PC-3 (cell line): ENCODE measurements around the gene LAIR1. TPM values are rescaled to one million over a fixed set of nuclear protein-coding genes. Genes with fewer than 3 reads are reported as not detected.
"Not testable (repeated sequence)": the region's sequence is repeated elsewhere in the genome, so short reads cannot be mapped to it uniquely, and the experiment has no call there.

Experiments used
- ATAC-seq: fragments of 200-7000 bp; cut with Tn5 transposase; 2 replicates; pipeline ENCODE4 v1.9.1; 2020; ENCODE audit warnings: mild to moderate bottlenecking, moderate library complexity
- BruUV-seq: library from RNA; stranded (reverse); fragments of 400-500 nt; replicated peaks from 2 replicates; lab custom pipeline; 2021; lab: Mats Ljungman, UMichigan
- CTCF ChIA-PET: fragments of 300-600 bp; sonication (Branson Sonifier 250); formaldehyde crosslinking; loops from one replicate; lab custom pipeline; 2022; ENCODE audit warnings: antibody characterized with exemption; lab: Charles Lee
- POLR2A ChIA-PET: fragments of 300-600 bp; sonication (Branson Sonifier 250); formaldehyde crosslinking; loops from one replicate; lab custom pipeline; 2022; ENCODE audit warnings: antibody characterized with exemption; ENCODE audit not compliant: unreplicated experiment; lab: Charles Lee
- DNase-seq: peaks from one replicate; pipeline ENCODE4 v3.0.0-alpha.2; 2015
- H2AFZ ChIP-seq: fragments of 300-600 bp; sonication (generic); 2 replicates; pipeline ENCODE4 v1.6.0; 2016; ENCODE audit warnings: antibody characterized with exemption, low read length
- H3F3A ChIP-seq: fragments of 300-600 bp; sonication (generic); one replicate; pipeline ENCODE4 v1.6.0; 2017; ENCODE audit warnings: antibody characterized with exemption, low read length, control low read depth, mild to moderate bottlenecking; ENCODE audit not compliant: unreplicated experiment
- H3K27ac ChIP-seq: fragments of 300-600 bp; sonication (generic); 2 replicates; pipeline ENCODE4 v1.5.1; 2016; ENCODE audit warnings: mild to moderate bottlenecking, low read length
- H3K27me3 ChIP-seq: fragments of 300-600 bp; sonication (generic); 2 replicates; pipeline ENCODE4 v1.6.1; 2016; ENCODE audit warnings: low read length, mixed read lengths
- H3K36me3 ChIP-seq: fragments of 300-600 bp; sonication (generic); 2 replicates; pipeline ENCODE4 v1.6.1; 2016; ENCODE audit warnings: low read depth, mixed run types, low read length, mixed read lengths
- H3K4me1 ChIP-seq: fragments of 300-600 bp; sonication (generic); 2 replicates; pipeline ENCODE4 v1.5.1; 2016; ENCODE audit warnings: low read length; ENCODE audit not compliant: insufficient read depth
- H3K4me2 ChIP-seq: fragments of 300-600 bp; sonication (generic); 2 replicates; pipeline ENCODE4 v1.6.0; 2016; ENCODE audit warnings: low read length
- H3K4me3 ChIP-seq: fragments of 300-600 bp; sonication (generic); 2 replicates; pipeline ENCODE4 v1.5.1; 2016; ENCODE audit warnings: mild to moderate bottlenecking, low read length, mixed read lengths
- H3K79me2 ChIP-seq: fragments of 300-600 bp; sonication (generic); 2 replicates; pipeline ENCODE4 v1.6.1; 2017; ENCODE audit warnings: low read length, mixed read lengths
- H3K9ac ChIP-seq: fragments of 300-600 bp; sonication (generic); 2 replicates; pipeline ENCODE4 v1.6.0; 2016; ENCODE audit warnings: mild to moderate bottlenecking, low read length
- H3K9me2 ChIP-seq: fragments of 300-600 bp; sonication (generic); replicated peaks from 2 replicates; pipeline ENCODE4 v1.6.1; 2016; ENCODE audit warnings: mixed run types, low read length, mixed read lengths
- H3K9me3 ChIP-seq: fragments of 300-600 bp; sonication (generic); 2 replicates; pipeline ENCODE4 v1.6.1; 2016; ENCODE audit warnings: low read length, mixed read lengths
- H4K20me1 ChIP-seq: fragments of 300-600 bp; sonication (generic); 2 replicates; pipeline ENCODE4 v1.6.1; 2016; ENCODE audit warnings: low read length, mixed read lengths
- EZH2 ChIP-seq: fragments of 300-600 bp; sonication (generic); IDR thresholded peaks from one replicate; pipeline ENCODE4 v1.6.1; 2017; ENCODE audit warnings: antibody characterized with exemption, mild to moderate bottlenecking, low read length; ENCODE audit not compliant: unreplicated experiment
- EZH2phosphoT487 ChIP-seq: fragments of 300-600 bp; sonication (generic); IDR thresholded peaks from 2 replicates; pipeline ENCODE4 v1.6.1; 2018; ENCODE audit warnings: mild to moderate bottlenecking, antibody characterized with exemption, low read length, borderline replicate concordance
- intact Hi-C: fragments of 100-400 bp; cut with micrococcal nuclease; formaldehyde crosslinking; loops from 2 replicates; pipeline ENCODE4 v1.9.0; 2023
- total RNA-seq: library from RNA; depleted of rRNA; stranded (reverse); fragments of >200 nt; gene quantifications from 2 replicates; pipeline ENCODE4 v1.2.3, GENCODE V29; 2014
- TF ChIP-seq, protein P1 (sequence below): fragments of 300-600 bp; sonication (generic); conservative IDR thresholded peaks from 2 replicates; pipeline ENCODE4 v1.5.1; 2017; ENCODE audit warnings: antibody characterized with exemption, low read depth, mild to moderate bottlenecking, low read length

LAIR1 gene
- total RNA-seq, 1 experiment from 2014 or later, result not detected

DNA sequence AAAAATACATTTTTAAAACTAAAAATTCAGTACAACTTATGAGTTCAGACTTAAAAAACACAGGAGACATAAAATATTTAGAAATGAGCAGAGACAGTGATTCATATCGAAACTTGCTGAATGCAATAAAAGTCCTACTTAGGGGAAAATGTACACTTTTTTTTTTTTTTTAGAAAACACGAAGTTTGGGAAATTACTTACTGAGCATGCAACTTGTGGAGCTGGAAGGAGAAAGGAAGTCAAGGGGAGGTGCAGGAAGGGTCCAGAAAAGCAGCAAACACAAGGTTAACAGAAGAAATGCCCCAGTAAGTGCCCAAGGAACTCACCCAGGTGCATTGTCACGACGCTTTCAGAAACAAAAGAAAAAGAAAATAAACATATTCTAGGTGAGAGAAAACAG, 18.6 kb upstream of the LAIR1 start:
- no peaks in the 10 kb centered on the region for H3K9me2 ChIP-seq
- DNase-seq (no peak), ATAC-seq (no peak)
- no peaks in the 10 kb centered on the region for H4K20me1 ChIP-seq
- H3K27me3 ChIP-seq, result peaks cover 69% of the 10 kb centered on the region
- H3K27ac ChIP-seq, result no peak overlapping the region
- no peaks in the 10 kb centered on the region for H3F3A ChIP-seq
- H3K36me3 ChIP-seq, result no peaks in the 10 kb centered on the region
- BruUV-seq, result no TSS peak
- POLR2A ChIA-PET, result no interaction called here
- intact Hi-C loops, result no loop called here
- H3K9me3 ChIP-seq, result no peaks in the 10 kb centered on the region
- CTCF ChIA-PET, result no interaction called here
- H3K4me3 ChIP-seq, result no peak overlapping the region
- TF ChIP-seq, protein P1, sequence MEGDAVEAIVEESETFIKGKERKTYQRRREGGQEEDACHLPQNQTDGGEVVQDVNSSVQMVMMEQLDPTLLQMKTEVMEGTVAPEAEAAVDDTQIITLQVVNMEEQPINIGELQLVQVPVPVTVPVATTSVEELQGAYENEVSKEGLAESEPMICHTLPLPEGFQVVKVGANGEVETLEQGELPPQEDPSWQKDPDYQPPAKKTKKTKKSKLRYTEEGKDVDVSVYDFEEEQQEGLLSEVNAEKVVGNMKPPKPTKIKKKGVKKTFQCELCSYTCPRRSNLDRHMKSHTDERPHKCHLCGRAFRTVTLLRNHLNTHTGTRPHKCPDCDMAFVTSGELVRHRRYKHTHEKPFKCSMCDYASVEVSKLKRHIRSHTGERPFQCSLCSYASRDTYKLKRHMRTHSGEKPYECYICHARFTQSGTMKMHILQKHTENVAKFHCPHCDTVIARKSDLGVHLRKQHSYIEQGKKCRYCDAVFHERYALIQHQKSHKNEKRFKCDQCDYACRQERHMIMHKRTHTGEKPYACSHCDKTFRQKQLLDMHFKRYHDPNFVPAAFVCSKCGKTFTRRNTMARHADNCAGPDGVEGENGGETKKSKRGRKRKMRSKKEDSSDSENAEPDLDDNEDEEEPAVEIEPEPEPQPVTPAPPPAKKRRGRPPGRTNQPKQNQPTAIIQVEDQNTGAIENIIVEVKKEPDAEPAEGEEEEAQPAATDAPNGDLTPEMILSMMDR, result no peak
- TF ChIP-seq EZH2 (no peak), EZH2phosphoT487 (no peak)
- no peaks in the 10 kb centered on the region for H3K79me2 ChIP-seq
- H3K4me2 ChIP-seq, result no peak overlapping the region
- no peak overlapping the region for H2AFZ ChIP-seq
- peaks cover 3% of the 10 kb centered on the region; the same call in 1 of the 2 replicates for H3K4me1 ChIP-seq
- no peak overlapping the region for H3K9ac ChIP-seq

- CTCF ChIA-PET, result not testable (repeated sequence)
Measured at GRCh38 chr19:54382041-54382440, 17.3 kb upstream of the LAIR1 start.

DNA sequence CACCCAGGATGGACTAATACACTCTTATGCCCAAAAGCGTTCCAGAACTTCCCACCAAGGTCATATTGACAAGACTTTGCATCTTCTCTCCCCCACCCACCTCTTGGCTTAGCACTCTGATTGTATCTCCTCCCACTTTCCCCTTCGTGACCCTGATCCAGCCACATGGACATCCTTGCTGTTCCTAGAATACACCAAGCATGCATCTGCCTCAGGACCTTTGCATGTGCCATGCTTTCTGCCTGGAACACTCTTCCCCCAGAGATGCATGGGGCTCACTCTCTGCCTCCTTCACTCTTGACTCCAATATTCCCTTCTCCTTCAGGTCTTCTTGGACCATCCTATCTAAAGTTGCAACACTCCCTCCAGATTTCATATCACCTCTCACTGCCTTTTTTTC, 16.2 kb upstream of the LAIR1 start:
- ATAC-seq, result no peak
- Histone ChIP-seq H3K27ac (no peak overlapping the region), H3K4me1 (no peaks in the 10 kb centered on the region), H3K9ac (no peak overlapping the region), H2AFZ (no peak overlapping the region), H3K79me2 (no peaks in the 10 kb centered on the region), H4K20me1 (no peaks in the 10 kb centered on the region), H3K4me3 (no peak overlapping the region), H3K9me3 (no peaks in the 10 kb centered on the region), H3K36me3 (no peaks in the 10 kb centered on the region), H3K27me3 (peaks cover 55% of the 10 kb centered on the region), H3K9me2 (no peaks in the 10 kb centered on the region), H3F3A (no peaks in the 10 kb centered on the region), H3K4me2 (no peak overlapping the region)
- POLR2A ChIA-PET, result no interaction called here
- no TSS peak for BruUV-seq
- no peak for DNase-seq
- intact Hi-C loops, result no loop called here
- CTCF ChIA-PET, result no interaction called here
- TF ChIP-seq, protein P1, result no peak
- no peak for TF ChIP-seq EZH2phosphoT487
- no peak for TF ChIP-seq EZH2

More at GRCh38 chr19:54382041-54382440, 17.3 kb upstream of the LAIR1 start:
- peaks cover 60% of the 10 kb centered on the region for H3K27me3 ChIP-seq
- POLR2A ChIA-PET, H3F3A ChIP-seq, H3K9ac ChIP-seq, H3K4me1 ChIP-seq, H2AFZ ChIP-seq, H3K4me3 ChIP-seq, H3K27ac ChIP-seq, BruUV-seq, H3K9me3 ChIP-seq, H3K9me2 ChIP-seq, H3K36me3 ChIP-seq, intact Hi-C loops, H3K4me2 ChIP-seq, H4K20me1 ChIP-seq, ATAC-seq, DNase-seq, H3K79me2 ChIP-seq: not testable (repeated sequence)
